GM18951 (cell line): ENCODE results near the gene ZNF284.

Source experiments
- POLR2A ChIP-seq: IDR thresholded peaks from 4 replicates; pipeline ENCODE4 v1.6.1; 2011; ENCODE audit warnings: mild to moderate bottlenecking; ENCODE audit not compliant: insufficient read length, insufficient read depth; ENCODE audit errors: extremely low read depth
- in situ Hi-C: fragments of 300-500 bp; cut with MboI; formaldehyde crosslinking; loops from one replicate; pipeline ENCODE4 v1.12.0; 2022; ENCODE audit warnings: low sequenced_read_pairs, mixed read lengths, inconsistent platforms; ENCODE audit not compliant: unreplicated experiment

Gene ZNF284

GRCh38 chr19:44131955-44132354 is 60.0 kb downstream of the ZNF284 start:
- in situ Hi-C loops: no loop called here
- no peak for TF ChIP-seq POLR2A
